Measurements from ENCODE around the gene NOS1AP.

The NOS1AP gene

GRCh38 chr1:162315673-162316072, 246.2 kb downstream of the NOS1AP start:
- Histone ChIP-seq H3K4me3 (ENCODE audit: low read depth, low read length, poor library complexity, severe bottlenecking) (no peak overlapping the region), H3K79me2 (ENCODE audit: insufficient read depth, low read length) (no peaks in the 10 kb centered on the region), H4K20me1 (ENCODE audit: insufficient read depth, low read length) (no peaks in the 10 kb centered on the region), H3K27me3 (ENCODE audit: insufficient read depth, low read length) (no peaks in the 10 kb centered on the region), H2AFZ (ENCODE audit: low read length) (no peak overlapping the region), H3K4me1 (ENCODE audit: insufficient read depth, low read length, severe bottlenecking) (no peaks in the 10 kb centered on the region), H3F3A (ENCODE audit: insufficient read depth, low read length) (no peaks in the 10 kb centered on the region), H3K9me2 (ENCODE audit: low read depth, low read length) (no peaks in the 10 kb centered on the region), H3K9ac (ENCODE audit: low read length) (no peak overlapping the region), H3K4me2 (ENCODE audit: low read length) (no peak overlapping the region), H3K9me3 (ENCODE audit: low read length) (no peaks in the 10 kb centered on the region), H3K36me3 (ENCODE audit: insufficient read depth, low read length) (no peaks in the 10 kb centered on the region), H3K27ac (ENCODE audit: low read depth, low read length, poor library complexity, severe bottlenecking) (no peak overlapping the region)
- TF ChIP-seq CTCF (IDR thresholded peaks at IDR 0.05; ENCODE audit: low read length) (no peak), EZH2 (IDR thresholded peaks at IDR 0.05; ENCODE audit: borderline replicate concordance, low read length) (no peak)

GRCh38 chr1:162316187-162316586, 246.7 kb downstream of the NOS1AP start:
- Histone ChIP-seq H3K9me3 (ENCODE audit: low read length) (no peaks in the 10 kb centered on the region), H3K9me2 (ENCODE audit: low read depth, low read length) (no peaks in the 10 kb centered on the region), H3F3A (ENCODE audit: insufficient read depth, low read length) (no peaks in the 10 kb centered on the region), H2AFZ (ENCODE audit: low read length) (no peak overlapping the region), H3K9ac (ENCODE audit: low read length) (no peak overlapping the region), H3K4me2 (ENCODE audit: low read length) (no peak overlapping the region), H3K27me3 (ENCODE audit: insufficient read depth, low read length) (no peaks in the 10 kb centered on the region), H4K20me1 (ENCODE audit: insufficient read depth, low read length) (no peaks in the 10 kb centered on the region), H3K27ac (ENCODE audit: low read depth, low read length, poor library complexity, severe bottlenecking) (no peak overlapping the region), H3K79me2 (ENCODE audit: insufficient read depth, low read length) (no peaks in the 10 kb centered on the region), H3K4me3 (ENCODE audit: low read depth, low read length, poor library complexity, severe bottlenecking) (no peak overlapping the region), H3K36me3 (ENCODE audit: insufficient read depth, low read length) (no peaks in the 10 kb centered on the region), H3K4me1 (ENCODE audit: insufficient read depth, low read length, severe bottlenecking) (no peaks in the 10 kb centered on the region)
- TF ChIP-seq EZH2 (IDR thresholded peaks at IDR 0.05; ENCODE audit: borderline replicate concordance, low read length) (no peak), CTCF (IDR thresholded peaks at IDR 0.05; ENCODE audit: low read length) (no peak)

- Histone ChIP-seq H2AFZ (ENCODE audit: low read length) (no peak overlapping the region), H3K9me3 (ENCODE audit: low read length) (no peaks in the 10 kb centered on the region), H3F3A (ENCODE audit: insufficient read depth, low read length) (no peaks in the 10 kb centered on the region), H3K4me3 (ENCODE audit: low read depth, low read length, poor library complexity, severe bottlenecking) (no peak overlapping the region), H3K9ac (ENCODE audit: low read length) (no peak overlapping the region), H3K79me2 (ENCODE audit: insufficient read depth, low read length) (no peaks in the 10 kb centered on the region), H4K20me1 (ENCODE audit: insufficient read depth, low read length) (no peaks in the 10 kb centered on the region), H3K4me2 (ENCODE audit: low read length) (no peak overlapping the region), H3K9me2 (ENCODE audit: low read depth, low read length) (no peaks in the 10 kb centered on the region), H3K27ac (ENCODE audit: low read depth, low read length, poor library complexity, severe bottlenecking) (no peak overlapping the region), H3K27me3 (ENCODE audit: insufficient read depth, low read length) (no peaks in the 10 kb centered on the region), H3K36me3 (ENCODE audit: insufficient read depth, low read length) (no peaks in the 10 kb centered on the region), H3K4me1 (ENCODE audit: insufficient read depth, low read length, severe bottlenecking) (no peaks in the 10 kb centered on the region)
- TF ChIP-seq CTCF (IDR thresholded peaks at IDR 0.05; ENCODE audit: low read length) = no peak
- TF ChIP-seq EZH2 (IDR thresholded peaks at IDR 0.05; ENCODE audit: borderline replicate concordance, low read length) = no peak
Measured at GRCh38 chr1:162317621-162318020, 248.1 kb downstream of the NOS1AP start.

All from OCI-LY1 (cell line).